HG03575 (cell line): ENCODE measurements around the gene MYB.
"Not testable (repeated sequence)": the region's sequence is repeated elsewhere in the genome, so short reads cannot be mapped to it uniquely, and the experiment has no call there.

Source experiments
- ATAC-seq: cut with Tn5 transposase; IDR thresholded peaks from one replicate; pipeline ENCODE4 v1.9.1; 2021; ENCODE audit not compliant: unreplicated experiment, insufficient number of reproducible peaks, low FRiP score; ENCODE audit errors: extremely low read depth

Gene MYB

GRCh38 chr6:135180542-135181332, at the start of gene MYB:
TSS of gene MYB (plus strand) at chr6:135181308. CDS start at chr6:135181514, 206 bp downstream.
- ATAC-seq, result no peak

- ATAC-seq, result no peak
Measured at GRCh38 chr6:135132776-135133175, 48.3 kb upstream of the MYB start.

GRCh38 chr6:135135835-135136234, 45.3 kb upstream of the MYB start:
- ATAC-seq, result no peak

- ATAC-seq, result no peak
Measured at GRCh38 chr6:135137826-135138225, 43.3 kb upstream of the MYB start.

GRCh38 chr6:135141182-135141581, 39.9 kb upstream of the MYB start:
- no peak for ATAC-seq

- no peak for ATAC-seq
Measured at GRCh38 chr6:135141728-135142127, 39.4 kb upstream of the MYB start.

GRCh38 chr6:135142232-135142631, 38.9 kb upstream of the MYB start:
- ATAC-seq, result not testable (repeated sequence)

GRCh38 chr6:135144673-135145062, 36.4 kb upstream of the MYB start:
- no peak for ATAC-seq

GRCh38 chr6:135145063-135145800, 35.9 kb upstream of the MYB start:
- no peak for ATAC-seq

- ATAC-seq, result no peak
Measured at GRCh38 chr6:135146162-135146934, 34.8 kb upstream of the MYB start.

- ATAC-seq, result no peak
Measured at GRCh38 chr6:135147637-135148592, 33.2 kb upstream of the MYB start.

GRCh38 chr6:135148889-135149288, 32.2 kb upstream of the MYB start:
- ATAC-seq, result no peak

GRCh38 chr6:135149376-135149775, 31.7 kb upstream of the MYB start:
- ATAC-seq, result no peak

GRCh38 chr6:135150481-135150880, 30.6 kb upstream of the MYB start:
- ATAC-seq, result not testable (repeated sequence)

GRCh38 chr6:135154125-135154524, 27.0 kb upstream of the MYB start:
- not testable (repeated sequence) for ATAC-seq

GRCh38 chr6:135158397-135158796, 22.7 kb upstream of the MYB start:
- ATAC-seq, result no peak

GRCh38 chr6:135159531-135159930, 21.6 kb upstream of the MYB start:
- ATAC-seq, result no peak
